OCI-LY3 (cell line): ENCODE data around the gene SOX5.

Experiments used
- H2AFZ ChIP-seq: fragments of 200-600, 300-600 bp; shearing (Covaris generic); 2 replicates; pipeline ENCODE4 v1.6.0; 2014; ENCODE audit warnings: antibody characterized with exemption, low read depth, low read length
- H3K27ac ChIP-seq: fragments of 200-600, 300-600 bp; sonication (generic); 2 replicates; pipeline ENCODE4 v1.5.1; 2014; ENCODE audit warnings: mild to moderate bottlenecking, low read length, moderate library complexity, mixed read lengths
- H3K27me3 ChIP-seq: fragments of 200-600, 300-600 bp; sonication (generic); 2 replicates; pipeline ENCODE4 v1.6.1; 2014; ENCODE audit warnings: low read depth, low read length, mixed read lengths
- H3K36me3 ChIP-seq: fragments of 200-600, 300-600 bp; sonication (generic); replicated peaks from 2 replicates; pipeline ENCODE3; 2014; ENCODE audit warnings: low read depth, low read length, mixed read lengths
- H3K4me1 ChIP-seq: fragments of 300-600, 200-600 bp; sonication (generic); 2 replicates; pipeline ENCODE4 v1.6.1; 2014; ENCODE audit warnings: low read length, mixed read lengths
- H3K4me2 ChIP-seq: fragments of 200-600, 300-600 bp; sonication (generic); 2 replicates; pipeline ENCODE4 v1.6.1; 2014; ENCODE audit warnings: low read length, mixed read lengths
- H3K4me3 ChIP-seq: fragments of 300-600, 200-600 bp; sonication (generic); 2 replicates; pipeline ENCODE4 v1.5.1; 2014; ENCODE audit warnings: antibody characterized with exemption, mild to moderate bottlenecking, low read length, moderate library complexity
- H3K79me2 ChIP-seq: fragments of 300-600, 200-600 bp; shearing (Covaris generic); 2 replicates; pipeline ENCODE4 v1.6.1; 2014; ENCODE audit warnings: mild to moderate bottlenecking, low read length, mixed read lengths
- H3K9ac ChIP-seq: fragments of 300-600, 200-600 bp; shearing (Covaris generic); 2 replicates; pipeline ENCODE4 v1.6.0; 2014; ENCODE audit warnings: mild to moderate bottlenecking, low read length, moderate library complexity
- H3K9me3 ChIP-seq: fragments of 200-600, 300-600 bp; shearing (Covaris generic); 2 replicates; pipeline ENCODE4 v1.6.1; 2014; ENCODE audit warnings: low read length, mixed read lengths; ENCODE audit not compliant: insufficient read depth
- H4K20me1 ChIP-seq: fragments of 200-600, 300-600 bp; sonication (generic); 2 replicates; pipeline ENCODE4 v1.6.1; 2016; ENCODE audit warnings: low read length, mixed read lengths; ENCODE audit not compliant: insufficient read depth
- CTCF ChIP-seq: fragments of 200-600, 300-600 bp; sonication (generic); IDR thresholded peaks from 2 replicates; pipeline ENCODE4 v1.5.1; 2014; ENCODE audit warnings: antibody characterized with exemption, low read length, low read depth
- EZH2phosphoT487 ChIP-seq: fragments of 200-600 bp; shearing (Covaris generic); IDR thresholded peaks from 2 replicates; pipeline ENCODE4 v1.6.1; 2018; ENCODE audit warnings: antibody characterized with exemption, mixed run types, low read depth

SOX5 gene

DNA sequence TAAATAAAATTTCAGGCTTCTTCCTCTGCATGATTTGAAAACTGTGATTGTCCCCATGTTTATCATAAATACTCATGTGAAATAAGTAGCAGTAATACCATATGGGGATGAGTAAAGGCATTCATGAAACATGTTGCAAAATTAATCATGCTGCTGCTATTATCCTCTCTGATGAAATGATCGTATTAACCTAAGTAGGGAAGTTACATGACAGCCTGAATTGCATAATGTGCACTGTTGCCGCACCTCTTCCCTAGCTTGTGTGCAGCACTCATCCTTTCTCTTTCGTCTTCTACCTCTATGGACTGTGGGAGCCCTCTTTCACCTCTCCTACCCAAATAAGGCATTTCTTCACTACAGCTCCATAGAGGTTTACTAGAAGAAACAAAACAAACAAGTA is 367.6 kb downstream of the SOX5 start:
- no peak overlapping the region for H3K4me2 ChIP-seq
- peaks cover 14% of the 10 kb centered on the region for H3K4me1 ChIP-seq
- H3K27me3 ChIP-seq = no peaks in the 10 kb centered on the region
- no peak overlapping the region for H3K27ac ChIP-seq
- H3K9me3 ChIP-seq = no peaks in the 10 kb centered on the region
- H3K79me2 ChIP-seq = no peaks in the 10 kb centered on the region
- H3K9ac ChIP-seq = no peak overlapping the region
- no peaks in the 10 kb centered on the region for H4K20me1 ChIP-seq
- H3K36me3 ChIP-seq = peaks cover 4% of the 10 kb centered on the region
- no peak overlapping the region for H3K4me3 ChIP-seq
- no peak overlapping the region for H2AFZ ChIP-seq
- TF ChIP-seq CTCF = no peak
- no peak for TF ChIP-seq EZH2phosphoT487

DNA sequence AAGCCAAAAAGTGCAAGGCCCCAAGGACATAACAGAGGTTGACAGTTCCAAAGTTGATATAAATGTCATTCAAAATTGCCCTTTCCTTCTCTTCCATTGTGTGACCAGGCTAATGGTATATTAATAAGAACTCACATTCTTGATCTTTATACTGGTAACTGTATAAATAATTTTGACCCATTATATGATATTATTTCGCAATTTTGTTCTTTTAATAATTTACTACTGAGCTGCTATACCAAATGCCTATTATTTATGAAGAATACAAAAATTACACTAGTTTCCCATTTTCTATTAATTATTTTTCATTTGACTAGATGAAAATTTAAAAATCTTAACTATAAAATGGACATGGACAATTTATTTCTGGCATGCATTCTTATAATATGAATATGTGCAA is 370.2 kb downstream of the SOX5 start:
- peaks cover 12% of the 10 kb centered on the region for H3K4me1 ChIP-seq
- no peak overlapping the region for H3K27ac ChIP-seq
- H2AFZ ChIP-seq = no peak overlapping the region
- H3K4me3 ChIP-seq = no peak overlapping the region
- TF ChIP-seq CTCF (no peak), EZH2phosphoT487 (no peak)
- peaks cover 14% of the 10 kb centered on the region for H3K36me3 ChIP-seq
- no peaks in the 10 kb centered on the region for H4K20me1 ChIP-seq
- H3K27me3 ChIP-seq = no peaks in the 10 kb centered on the region
- H3K9me3 ChIP-seq = no peaks in the 10 kb centered on the region
- no peaks in the 10 kb centered on the region for H3K79me2 ChIP-seq
- H3K4me2 ChIP-seq = no peak overlapping the region
- H3K9ac ChIP-seq = no peak overlapping the region

- Histone ChIP-seq H4K20me1 (no peaks in the 10 kb centered on the region), H3K27ac (no peak overlapping the region), H3K4me1 (peaks cover 15% of the 10 kb centered on the region), H3K4me3 (no peak overlapping the region), H3K4me2 (no peak overlapping the region), H3K79me2 (no peaks in the 10 kb centered on the region), H3K27me3 (no peaks in the 10 kb centered on the region), H3K36me3 (peaks cover 18% of the 10 kb centered on the region), H2AFZ (no peak overlapping the region), H3K9ac (no peak overlapping the region), H3K9me3 (no peaks in the 10 kb centered on the region)
- no peak for TF ChIP-seq CTCF
Observed at GRCh38 chr12:23576372-23576771, 373.1 kb downstream of the SOX5 start.

- no peak overlapping the region for H3K27ac ChIP-seq
- TF ChIP-seq CTCF = no peak
- TF ChIP-seq EZH2phosphoT487 = no peak
- no peaks in the 10 kb centered on the region for H3K9me3 ChIP-seq
- no peak overlapping the region for H3K4me3 ChIP-seq
- no peaks in the 10 kb centered on the region for H3K79me2 ChIP-seq
- no peaks in the 10 kb centered on the region for H4K20me1 ChIP-seq
- H2AFZ ChIP-seq = no peak overlapping the region
- peaks cover 51% of the 10 kb centered on the region for H3K4me1 ChIP-seq
- peaks cover 38% of the 10 kb centered on the region for H3K36me3 ChIP-seq
- no peaks in the 10 kb centered on the region for H3K27me3 ChIP-seq
- H3K4me2 ChIP-seq = no peak overlapping the region
- no peak overlapping the region for H3K9ac ChIP-seq
Observed at GRCh38 chr12:23569356-23569755, 380.1 kb downstream of the SOX5 start.
